Sigmoid colon (tissue), 7 donors: ENCODE measurements around the gene ADAMTSL1. TPM values are rescaled to one million over a fixed set of nuclear protein-coding genes. Genes with fewer than 3 reads are reported as not detected.

Experiments
- DNase-seq: peaks from one replicate; pipeline ENCODE4 v3.0.0-alpha.2; 2019
- H3K27ac ChIP-seq, 4 donors: fragments of 200-600 bp; sonication (generic); one replicate each; pipeline ENCODE4 v1.5.1; 2016 to 2019; ENCODE audit warnings: mild to moderate bottlenecking in 1 of 4
- H3K27me3 ChIP-seq, 3 donors: fragments of 200-600 bp; sonication (generic); one replicate each; pipeline ENCODE4 v1.5.1; 2019; ENCODE audit warnings: mild to moderate bottlenecking in 1 of 3
- H3K36me3 ChIP-seq, 4 donors: fragments of 200-600 bp; sonication (generic); one replicate each; pipeline ENCODE4 v1.5.1; 2016 to 2019
- H3K4me1 ChIP-seq, 4 donors: fragments of 200-600 bp; sonication (generic); one replicate each; pipeline ENCODE4 v1.5.1; 2017 to 2019
- H3K4me3 ChIP-seq, 4 donors: fragments of 200-600 bp; sonication (generic); one replicate each; pipeline ENCODE4 v1.5.1; 2017 to 2019; ENCODE audit warnings: mild to moderate bottlenecking in 2 of 4, moderate library complexity in 1 of 4
- H3K9me3 ChIP-seq, 4 donors: fragments of 200-600 bp in 3 of 4; sonication (generic) in 3 of 4; one replicate each; pipeline versions ENCODE4 v1.5.1 to v1.6.1; 2013 to 2019
- EP300 ChIP-seq, 4 donors: sonication (generic); formaldehyde crosslinking; IDR thresholded peaks; one replicate each; pipeline ENCODE4 v1.6.1; 2017; ENCODE audit warnings: antibody characterized with exemption in 4 of 4
- POLR2A ChIP-seq, 2 donors: fragments of 450-650 bp; IDR thresholded peaks; one replicate each; pipeline ENCODE4 v1.6.1; 2016; ENCODE audit warnings: antibody characterized with exemption in 2 of 2, mild to moderate bottlenecking in 2 of 2, moderate library complexity in 2 of 2
- POLR2AphosphoS5 ChIP-seq, 4 donors: sonication (generic); formaldehyde crosslinking; IDR thresholded peaks; one replicate each; pipeline ENCODE4 v1.6.1; 2017; ENCODE audit warnings: antibody characterized with exemption in 4 of 4
- WGBS, 2 donors: extraction: QIAGEN DNeasy Blood & Tissue Kit; methylation state at CpG; one replicate each; pipeline ENCODE4 v1.1.7; 2013; 5-methylcytosine and 5-hydroxymethylcytosine counted together
- intact Hi-C: fragments of 100-400 bp; cut with DNase I; formaldehyde crosslinking; loops from one replicate; pipeline ENCODE4 v1.15.1; 2023
- polyA plus RNA-seq, 3 donors: library from polyadenylated mRNA; stranded (reverse); fragments of 200-250 nt; gene quantifications; one replicate each; pipeline ENCODE4 v1.2.3, GENCODE V29; 2013
- total RNA-seq, 4 donors: library from RNA; depleted of rRNA; stranded (reverse); fragments of >200 nt; gene quantifications; one replicate each; pipeline ENCODE4 v1.1.0, GENCODE V29; 2016
- TF ChIP-seq, protein P1 (sequence below), 4 experiments: fragments of 450-650 bp in 3 of 4; fragments of 200-600 bp in 1 of 4; IDR thresholded peaks; one replicate each; pipeline ENCODE4 v1.5.1; 2016 to 2019; ENCODE audit warnings: antibody characterized with exemption in 4 of 4, mild to moderate bottlenecking in 3 of 4, moderate library complexity in 2 of 4
- donor health status: healthy with polysubstance abuse.
- donor health status: Bipolar disorder and iron deficiency.
- donor health status: healthy.

Gene ADAMTSL1
- total and polyA plus RNA-seq, 7 donors: 1.4 to 13.6 (median 6.5) TPM

DNA sequence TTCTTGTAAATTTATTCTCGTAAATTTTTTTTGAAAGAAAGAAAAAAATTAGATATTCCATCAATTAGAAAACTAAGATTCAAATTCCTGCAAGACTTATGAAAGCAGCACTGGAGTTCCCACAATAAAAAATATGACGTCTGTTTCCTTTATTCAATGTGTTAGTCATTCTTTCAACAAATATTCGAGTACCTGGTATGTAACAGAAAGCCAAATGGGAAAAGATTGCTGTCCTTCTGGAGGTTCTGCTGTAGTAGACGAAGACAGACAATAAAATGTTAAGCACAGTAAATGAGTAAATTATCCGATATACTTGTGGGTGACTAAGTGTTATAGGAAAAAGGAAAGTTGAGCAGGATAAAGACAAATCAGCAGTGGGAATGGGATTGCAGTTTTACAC lies 92.2 kb downstream of the ADAMTSL1 start:
- Histone ChIP-seq H3K27me3 (no peaks in the 10 kb centered on the region), H3K4me3 (no peak overlapping the region), H3K27ac (peak overlapping the region in 1 of 4 donors; percentile 16), H3K4me1 (peaks cover 0 to 12% (median 2%) of the 10 kb centered on the region in 4 donors), H3K36me3 (no peaks in the 10 kb centered on the region), H3K9me3 (no peaks in the 10 kb centered on the region)
- intact Hi-C loops: no loop called here
- no peak for DNase-seq
- TF ChIP-seq, protein P1, sequence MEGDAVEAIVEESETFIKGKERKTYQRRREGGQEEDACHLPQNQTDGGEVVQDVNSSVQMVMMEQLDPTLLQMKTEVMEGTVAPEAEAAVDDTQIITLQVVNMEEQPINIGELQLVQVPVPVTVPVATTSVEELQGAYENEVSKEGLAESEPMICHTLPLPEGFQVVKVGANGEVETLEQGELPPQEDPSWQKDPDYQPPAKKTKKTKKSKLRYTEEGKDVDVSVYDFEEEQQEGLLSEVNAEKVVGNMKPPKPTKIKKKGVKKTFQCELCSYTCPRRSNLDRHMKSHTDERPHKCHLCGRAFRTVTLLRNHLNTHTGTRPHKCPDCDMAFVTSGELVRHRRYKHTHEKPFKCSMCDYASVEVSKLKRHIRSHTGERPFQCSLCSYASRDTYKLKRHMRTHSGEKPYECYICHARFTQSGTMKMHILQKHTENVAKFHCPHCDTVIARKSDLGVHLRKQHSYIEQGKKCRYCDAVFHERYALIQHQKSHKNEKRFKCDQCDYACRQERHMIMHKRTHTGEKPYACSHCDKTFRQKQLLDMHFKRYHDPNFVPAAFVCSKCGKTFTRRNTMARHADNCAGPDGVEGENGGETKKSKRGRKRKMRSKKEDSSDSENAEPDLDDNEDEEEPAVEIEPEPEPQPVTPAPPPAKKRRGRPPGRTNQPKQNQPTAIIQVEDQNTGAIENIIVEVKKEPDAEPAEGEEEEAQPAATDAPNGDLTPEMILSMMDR (IDR thresholded peaks at IDR 0.05): no peak
- TF ChIP-seq POLR2AphosphoS5 (IDR thresholded peaks at IDR 0.05) (no peak), EP300 (IDR thresholded peaks at IDR 0.05) (no peak), POLR2A (IDR thresholded peaks at IDR 0.05) (no peak)
- WGBS, 2 donors: 32 to 69% methylated on average over 5 of the region's 5 CpGs

DNA sequence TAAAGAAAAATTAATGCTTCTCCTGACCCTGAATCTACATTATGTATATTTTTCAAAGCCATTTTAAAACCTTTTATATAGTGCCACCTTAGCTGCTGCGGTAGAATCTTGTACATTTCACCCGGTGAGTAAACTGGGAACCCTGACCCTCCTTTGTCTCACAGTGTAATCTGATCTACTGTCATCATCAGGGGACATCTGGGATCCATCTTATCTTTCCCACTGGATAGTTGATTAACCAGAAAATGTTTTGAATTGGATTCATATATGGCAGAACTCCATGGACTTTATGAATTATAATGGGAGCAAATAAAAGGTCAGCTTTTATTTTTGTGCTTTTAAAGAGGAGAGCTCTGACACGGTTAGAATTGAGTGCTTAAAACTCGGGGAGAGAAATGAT lies 95.0 kb downstream of the ADAMTSL1 start:
- 77 to 91% methylated on average over 4 of the region's 4 CpGs for WGBS, 2 donors

DNA sequence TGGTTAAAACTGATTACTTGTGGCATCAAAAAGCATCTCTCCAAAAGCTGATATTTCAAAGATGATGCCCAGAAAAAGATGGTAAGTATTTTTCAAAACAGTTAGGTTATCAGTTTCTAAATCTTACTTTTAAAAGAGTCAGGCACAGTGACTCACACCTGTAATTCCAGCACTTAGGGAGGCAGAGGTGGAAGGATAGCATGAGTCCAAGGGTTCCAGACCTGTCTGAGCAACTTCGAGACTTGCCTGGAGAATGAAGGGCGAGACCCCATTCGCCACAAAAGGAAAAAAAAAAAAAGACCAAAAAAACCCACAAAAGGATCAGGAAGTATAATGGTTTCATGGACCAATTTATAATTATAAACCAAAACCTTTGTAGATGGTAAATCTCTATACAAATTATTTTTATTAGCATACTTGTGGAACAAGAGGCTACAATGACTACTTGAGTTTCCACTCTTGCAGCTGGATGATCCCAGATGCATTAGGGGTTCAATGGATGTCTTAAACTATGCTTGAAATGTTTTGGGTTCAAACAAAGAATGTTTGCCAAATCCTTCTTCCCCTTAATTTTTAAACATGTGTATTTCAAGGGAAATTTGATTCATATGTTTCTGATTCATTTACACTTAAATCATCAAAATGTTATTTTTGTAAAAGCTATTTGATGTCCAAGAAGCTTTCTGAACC lies 96.1 kb downstream of the ADAMTSL1 start:
- DNase-seq: no peak
- no peaks in the 10 kb centered on the region for H3K36me3 ChIP-seq
- no peak overlapping the region for H3K4me3 ChIP-seq
- H3K9me3 ChIP-seq: no peaks in the 10 kb centered on the region
- TF ChIP-seq, protein P1 (IDR thresholded peaks at IDR 0.05): no peak
- TF ChIP-seq EP300 (IDR thresholded peaks at IDR 0.05): no peak
- TF ChIP-seq POLR2AphosphoS5 (IDR thresholded peaks at IDR 0.05): no peak
- TF ChIP-seq POLR2A (IDR thresholded peaks at IDR 0.05): no peak
- intact Hi-C loops: no loop called here
- WGBS, 2 donors: 83 to 96% methylated on average over 3 of the region's 3 CpGs
- no peak overlapping the region for H3K27ac ChIP-seq
- H3K4me1 ChIP-seq: peaks cover 0 to 12% (median 2%) of the 10 kb centered on the region in 4 donors
- no peaks in the 10 kb centered on the region for H3K27me3 ChIP-seq

More for the DNA sequence above, 95.0 kb downstream of the ADAMTSL1 start:
- no peak overlapping the region for H3K27ac ChIP-seq
- no peak for TF ChIP-seq POLR2A (IDR thresholded peaks at IDR 0.05)
- TF ChIP-seq, protein P1 (IDR thresholded peaks at IDR 0.05): no peak
- no peak for TF ChIP-seq POLR2AphosphoS5 (IDR thresholded peaks at IDR 0.05)
- no peak for TF ChIP-seq EP300 (IDR thresholded peaks at IDR 0.05)
- H3K9me3 ChIP-seq: no peaks in the 10 kb centered on the region
- H3K4me3 ChIP-seq: no peak overlapping the region
- peaks cover 0 to 12% (median 2%) of the 10 kb centered on the region in 4 donors for H3K4me1 ChIP-seq
- H3K36me3 ChIP-seq: no peaks in the 10 kb centered on the region
- no peaks in the 10 kb centered on the region for H3K27me3 ChIP-seq
- intact Hi-C loops: no loop called here
- DNase-seq: no peak

DNA sequence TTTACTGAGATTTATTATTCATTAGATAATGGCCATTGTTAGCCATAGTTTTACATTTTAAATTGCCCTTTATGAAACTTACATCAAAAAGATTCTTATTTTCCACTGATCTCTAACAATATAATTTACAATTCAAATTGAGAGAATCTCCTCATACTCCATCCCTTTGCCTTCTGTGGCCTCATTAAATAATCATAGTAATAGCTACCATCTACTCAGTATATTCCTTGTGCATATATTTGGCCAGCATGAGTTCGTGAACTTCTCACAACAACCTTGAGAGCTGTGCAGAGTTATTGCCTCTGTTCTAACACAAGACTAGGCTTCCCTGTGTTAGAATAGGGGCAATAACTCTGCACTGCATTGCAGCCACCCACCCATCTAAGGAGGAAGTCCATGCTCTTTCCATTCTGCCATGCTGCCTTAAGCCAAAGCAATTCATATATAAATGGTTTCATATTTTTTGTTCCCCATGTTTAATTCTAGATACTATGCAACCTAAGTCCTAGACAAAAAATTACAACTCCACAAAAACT lies 99.1 kb downstream of the ADAMTSL1 start:
- intact Hi-C loops: no loop called here
- Histone ChIP-seq H3K9me3 (no peaks in the 10 kb centered on the region), H3K4me1 (peaks cover 0 to 4% (median 0%) of the 10 kb centered on the region in 4 donors), H3K4me3 (no peak overlapping the region), H3K27ac (no peak overlapping the region), H3K36me3 (no peaks in the 10 kb centered on the region), H3K27me3 (no peaks in the 10 kb centered on the region)
- no peak for DNase-seq
- TF ChIP-seq POLR2AphosphoS5 (IDR thresholded peaks at IDR 0.05): no peak
- TF ChIP-seq, protein P1 (IDR thresholded peaks at IDR 0.05): no peak
- 13 to 76% methylated on average over 1 of the region's 1 CpG for WGBS, 2 donors
